Kidney (tissue), 14 donors: ENCODE results near the gene ERICH2. TPM values are rescaled to one million over a fixed set of nuclear protein-coding genes. Genes with fewer than 3 reads are reported as not detected.

Source experiments
- DNase-seq, 5 donors: peaks; one replicate each; pipeline ENCODE4 v3.0.0-alpha.2; 2013 to 2020
- FAIRE-seq: peaks from 2 replicates; lab custom pipeline; 2012; peaks lifted over from hg19 to GRCh38; lab: Jason Lieb, UNC
- H3K27ac ChIP-seq, 2 donors: one replicate each; pipeline ENCODE4 v1.7.0; 2013; ENCODE audit warnings: low read depth in 2 of 2, low read length in 2 of 2, inconsistent platforms in 1 of 2
- H3K27me3 ChIP-seq: one replicate; pipeline ENCODE4 v1.7.1; 2013; ENCODE audit warnings: low read length, inconsistent platforms; ENCODE audit not compliant: control insufficient read depth, insufficient read depth
- H3K36me3 ChIP-seq, 3 donors: one replicate each; pipeline versions ENCODE4 v1.7.0 to v1.7.1; 2013; ENCODE audit warnings: low read length in 3 of 3, control low read depth in 1 of 3, inconsistent platforms in 1 of 3; ENCODE audit not compliant: insufficient read depth in 3 of 3, control insufficient read depth in 2 of 3
- H3K4me1 ChIP-seq, 3 donors: one replicate each; pipeline versions ENCODE4 v1.7.0 to v1.7.1; 2013; ENCODE audit warnings: low read length in 3 of 3, inconsistent platforms in 1 of 3, low read depth in 1 of 3; ENCODE audit not compliant: control insufficient read depth in 2 of 3, insufficient read depth in 2 of 3
- H3K4me3 ChIP-seq, 3 donors: one replicate each; pipeline versions ENCODE4 v1.7.0 to v1.8.1; 2013; ENCODE audit warnings: low read length in 3 of 3, control low read depth in 1 of 3, inconsistent platforms in 1 of 3
- H3K9ac ChIP-seq, 3 donors: one replicate each; pipeline versions ENCODE4 v1.7.0 to v1.7.1; 2013; ENCODE audit warnings: low read length in 3 of 3, control low read depth in 1 of 3, inconsistent platforms in 1 of 3
- H3K9me3 ChIP-seq, 3 donors: one replicate each; pipeline versions ENCODE4 v1.7.0 to v1.7.1; 2013; ENCODE audit warnings: low read length in 3 of 3, control low read depth in 1 of 3, inconsistent platforms in 1 of 3; ENCODE audit not compliant: control insufficient read depth in 2 of 3, insufficient read depth in 1 of 3
- intact Hi-C: fragments of 100-400 bp; cut with DNase I; formaldehyde crosslinking; loops from one replicate; pipeline ENCODE4 v1.11.1; 2022
- polyA plus RNA-seq: library from polyadenylated mRNA; stranded (reverse); fragments of 350-450 nt; fragmentation: Illumina TruSeq; extraction: RNeasy Lipid Tissue Mini Kit (QIAGEN cat#74804); gene quantifications from one replicate; pipeline ENCODE4 v1.2.3, GENCODE V29; 2014; ENCODE audit warnings: low read depth, low replicate concordance; ENCODE audit not compliant: insufficient read depth
- total RNA-seq: library from RNA; stranded (reverse); fragmentation: NEBNext Ultra II Directional; extraction: Animal tissue kit (Norgen Biotek cat#: 25700); gene quantifications from one replicate; pipeline ENCODE4 v1.2.1, GENCODE V29; 2021
- TF ChIP-seq, protein P1 (sequence below): IDR thresholded peaks from 3 replicates; pipeline ENCODE4 v1.5.1; 2012; ENCODE audit warnings: mild to moderate bottlenecking, moderate library complexity, borderline replicate concordance; ENCODE audit not compliant: insufficient read depth; ENCODE audit errors: extremely low read depth
- donor health status: control.
- donor health status: control.
- donor health status: control.
- donor health status: control.
- donor health status: control.
- donor health status: DM: yes; HTN: yes; CAD: no.
- donor health status: Normal renal cell carcinoma (clear cell type).

Gene ERICH2
- total and polyA plus RNA-seq, 2 donors from 2014 or later: 0.91 to 4.0 TPM

DNA sequence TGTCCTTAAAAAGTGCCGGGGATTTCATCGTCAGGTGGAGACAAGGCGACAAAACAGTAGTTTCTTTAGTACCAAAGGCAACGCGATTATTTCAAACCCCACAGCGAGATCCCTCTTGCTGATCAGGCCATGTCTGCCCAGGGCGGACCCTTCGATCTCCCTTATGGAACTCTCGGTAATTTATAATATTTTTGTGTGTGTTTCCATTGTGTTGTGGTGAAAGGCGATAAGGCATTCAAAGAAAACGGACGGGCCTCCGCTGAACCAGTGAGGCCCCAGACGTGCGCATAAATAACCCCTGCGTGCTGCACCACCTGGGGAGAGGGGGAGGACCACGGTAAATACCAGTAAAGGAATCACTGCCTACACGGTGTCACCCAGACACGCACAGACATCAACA, 45.1 kb downstream of the ERICH2 start:
- Histone ChIP-seq H3K9ac (no peak overlapping the region), H3K27me3 (peaks cover 49% of the 10 kb centered on the region), H3K9me3 (no peaks in the 10 kb centered on the region), H3K27ac (no peak overlapping the region), H3K4me1 (peaks cover 0 to 9% (median 8%) of the 10 kb centered on the region in 3 donors), H3K4me3 (peak overlapping the region in 1 of 3 donors; percentile 67), H3K36me3 (no peaks in the 10 kb centered on the region)
- TF ChIP-seq, protein P1, sequence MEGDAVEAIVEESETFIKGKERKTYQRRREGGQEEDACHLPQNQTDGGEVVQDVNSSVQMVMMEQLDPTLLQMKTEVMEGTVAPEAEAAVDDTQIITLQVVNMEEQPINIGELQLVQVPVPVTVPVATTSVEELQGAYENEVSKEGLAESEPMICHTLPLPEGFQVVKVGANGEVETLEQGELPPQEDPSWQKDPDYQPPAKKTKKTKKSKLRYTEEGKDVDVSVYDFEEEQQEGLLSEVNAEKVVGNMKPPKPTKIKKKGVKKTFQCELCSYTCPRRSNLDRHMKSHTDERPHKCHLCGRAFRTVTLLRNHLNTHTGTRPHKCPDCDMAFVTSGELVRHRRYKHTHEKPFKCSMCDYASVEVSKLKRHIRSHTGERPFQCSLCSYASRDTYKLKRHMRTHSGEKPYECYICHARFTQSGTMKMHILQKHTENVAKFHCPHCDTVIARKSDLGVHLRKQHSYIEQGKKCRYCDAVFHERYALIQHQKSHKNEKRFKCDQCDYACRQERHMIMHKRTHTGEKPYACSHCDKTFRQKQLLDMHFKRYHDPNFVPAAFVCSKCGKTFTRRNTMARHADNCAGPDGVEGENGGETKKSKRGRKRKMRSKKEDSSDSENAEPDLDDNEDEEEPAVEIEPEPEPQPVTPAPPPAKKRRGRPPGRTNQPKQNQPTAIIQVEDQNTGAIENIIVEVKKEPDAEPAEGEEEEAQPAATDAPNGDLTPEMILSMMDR: no peak
- FAIRE-seq (no peak), DNase-seq (peak in 1 of 5 donors; percentile 7)
- intact Hi-C loops: no loop called here

DNA sequence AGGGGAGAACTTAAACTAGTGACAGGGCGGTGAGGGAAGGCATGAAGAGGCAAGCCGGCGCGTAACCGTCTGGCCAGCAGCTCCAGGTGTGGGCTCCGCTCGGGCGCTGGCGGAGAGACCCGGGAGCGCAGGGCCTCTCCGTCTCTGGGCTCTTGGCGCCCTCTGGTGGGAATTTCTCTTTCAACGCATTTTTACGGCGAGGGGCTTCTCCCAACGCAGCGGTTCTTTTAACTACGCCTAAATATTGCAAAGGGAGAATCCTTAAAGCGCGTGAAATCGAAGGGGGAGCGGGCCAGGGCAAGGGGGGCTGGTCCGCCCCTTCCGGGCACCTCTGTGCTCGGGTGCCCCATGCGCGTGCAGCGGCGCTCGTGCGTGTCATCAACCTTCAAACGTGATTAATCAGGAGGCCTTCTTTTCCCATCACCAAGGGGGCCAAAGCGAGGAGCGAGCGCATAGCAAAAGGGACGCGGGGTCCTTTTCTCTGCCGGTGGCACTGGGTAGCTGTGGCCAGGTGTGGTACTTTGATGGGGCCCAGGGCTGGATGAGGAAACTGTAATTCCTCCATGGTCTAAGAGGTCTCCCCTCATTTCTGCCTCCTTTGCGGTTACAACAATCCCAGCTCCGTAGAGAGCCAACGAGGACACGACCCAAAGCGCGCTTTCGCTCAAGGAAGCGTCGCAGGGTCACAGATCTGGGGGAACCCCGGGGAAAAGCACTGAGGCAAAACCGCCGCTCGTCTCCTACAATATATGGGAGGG, 45.7 kb downstream of the ERICH2 start:
- peaks cover 55% of the 10 kb centered on the region for H3K27me3 ChIP-seq
- no peaks in the 10 kb centered on the region for H3K9me3 ChIP-seq
- TF ChIP-seq, protein P1: peak; percentile 64
- peaks cover 3 to 13% (median 11%) of the 10 kb centered on the region in 3 donors for H3K4me1 ChIP-seq
- intact Hi-C loops: no loop called here
- H3K4me3 ChIP-seq: peak overlapping the region in 2 of 3 donors; percentile 18 to 67
- H3K27ac ChIP-seq: peak overlapping the region in 1 of 2 donors; percentile 33
- peak overlapping the region in 1 of 3 donors; percentile 71 for H3K9ac ChIP-seq
- no peaks in the 10 kb centered on the region for H3K36me3 ChIP-seq
- DNase-seq (peak; percentile 79 to 89 (median 87)), FAIRE-seq (no peak)

DNA sequence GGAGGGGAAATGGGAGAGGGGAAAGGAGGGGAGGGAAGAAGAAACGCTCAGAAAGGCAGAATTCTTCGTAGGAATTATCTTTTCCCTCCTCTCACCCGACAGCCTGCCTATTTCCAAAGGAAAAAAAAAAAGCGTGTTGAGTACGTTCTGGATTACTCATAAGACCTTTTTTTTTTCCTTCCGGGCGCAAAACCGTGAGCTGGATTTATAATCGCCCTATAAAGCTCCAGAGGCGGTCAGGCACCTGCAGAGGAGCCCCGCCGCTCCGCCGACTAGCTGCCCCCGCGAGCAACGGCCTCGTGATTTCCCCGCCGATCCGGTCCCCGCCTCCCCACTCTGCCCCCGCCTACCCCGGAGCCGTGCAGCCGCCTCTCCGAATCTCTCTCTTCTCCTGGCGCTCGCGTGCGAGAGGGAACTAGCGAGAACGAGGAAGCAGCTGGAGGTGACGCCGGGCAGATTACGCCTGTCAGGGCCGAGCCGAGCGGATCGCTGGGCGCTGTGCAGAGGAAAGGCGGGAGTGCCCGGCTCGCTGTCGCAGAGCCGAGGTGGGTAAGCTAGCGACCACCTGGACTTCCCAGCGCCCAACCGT, 46.4 kb downstream of the ERICH2 start, which contains the start of gene GAD1:
Gene GAD1 (plus strand): TSS at position 384 of the 589 bp plus-strand sequence. CDS start 1,705 bp downstream, outside the sequence.
- peak within 1 kb of the TSS in 2 of 3 donors; percentile 57 to 71 for H3K9ac ChIP-seq
- no peaks in the 10 kb centered on the region for H3K9me3 ChIP-seq
- TF ChIP-seq, protein P1: no peak
- FAIRE-seq: no peak
- H3K4me1 ChIP-seq: peaks cover 3 to 17% (median 15%) of the 10 kb centered on the region in 3 donors
- H3K36me3 ChIP-seq: no peaks in the 10 kb centered on the region
- peak within 1 kb of the TSS; percentile 15 to 63 for H3K27ac ChIP-seq
- peak; percentile 63 to 91 (median 70) for DNase-seq
- intact Hi-C loops: no loop called here
- peaks cover 61% of the 10 kb centered on the region for H3K27me3 ChIP-seq
- H3K4me3 ChIP-seq: peak within 1 kb of the TSS; percentile 34 to 69 (median 67)
